Fibroblast of the aortic adventitia (primary cell): Measurements from ENCODE around the gene AXDND1. TPM values are rescaled to one million over a fixed set of nuclear protein-coding genes. Genes with fewer than 3 reads are reported as not detected.

Experiments
- DNase-seq: peaks from one replicate; pipeline ENCODE4 v3.0.0-alpha.2; 2010; ENCODE audit warnings: low read depth
- H3K4me3 ChIP-seq: 2 replicates; pipeline ENCODE4 v1.5.1; 2011; ENCODE audit warnings: low read depth, mild to moderate bottlenecking, control low read depth, low read length, moderate library complexity
- CTCF ChIP-seq: IDR thresholded peaks from 2 replicates; pipeline ENCODE4 v1.5.1; 2011; ENCODE audit warnings: mild to moderate bottlenecking, low read length, control low read depth, inconsistent platforms; ENCODE audit not compliant: insufficient read depth
- total RNA-seq: library from RNA; depleted of rRNA; stranded (reverse); fragments of >200 nt; gene quantifications from 2 replicates; pipeline ENCODE4 v1.2.3, GENCODE V29; 2012; ENCODE audit warnings: low replicate concordance

The AXDND1 gene
- total RNA-seq, 1 donor = 0.36 TPM

DNA sequence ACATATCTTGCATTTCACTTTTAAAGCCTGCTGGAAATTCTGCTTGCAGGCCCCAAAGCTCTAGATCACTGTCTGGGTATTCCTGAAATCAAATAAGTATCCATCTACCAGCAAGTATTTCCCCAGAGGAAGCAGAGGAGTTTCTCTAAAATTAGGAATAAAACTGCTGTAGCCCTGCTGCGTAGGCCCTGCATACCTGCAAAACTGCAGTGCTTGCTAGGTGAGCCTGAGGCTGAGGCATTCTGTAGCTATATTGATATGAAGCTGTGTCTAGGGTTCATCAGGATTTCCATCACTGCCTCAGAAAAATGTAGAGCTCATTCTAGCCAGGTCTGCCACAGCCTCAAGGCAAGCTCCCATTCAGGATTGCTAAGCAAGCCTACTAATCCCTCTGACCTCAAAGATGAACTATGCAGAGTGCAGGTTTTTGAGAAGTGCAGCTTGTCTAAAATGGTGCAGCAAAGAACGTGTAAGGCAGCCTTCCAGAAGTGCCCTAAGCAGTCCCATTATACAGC is 181.3 kb downstream of the AXDND1 start:
- DNase-seq = no peak
- no peak for TF ChIP-seq CTCF
- no peak overlapping the region for H3K4me3 ChIP-seq

GRCh38 chr1:179548666-179549367 is 183.0 kb downstream of the AXDND1 start:
- DNase-seq = no peak
- no peak for TF ChIP-seq CTCF
- no peak overlapping the region for H3K4me3 ChIP-seq

- no peak for TF ChIP-seq CTCF
- DNase-seq = no peak
- H3K4me3 ChIP-seq = no peak overlapping the region
Measured at GRCh38 chr1:179549368-179549700, 183.6 kb downstream of the AXDND1 start.

DNA sequence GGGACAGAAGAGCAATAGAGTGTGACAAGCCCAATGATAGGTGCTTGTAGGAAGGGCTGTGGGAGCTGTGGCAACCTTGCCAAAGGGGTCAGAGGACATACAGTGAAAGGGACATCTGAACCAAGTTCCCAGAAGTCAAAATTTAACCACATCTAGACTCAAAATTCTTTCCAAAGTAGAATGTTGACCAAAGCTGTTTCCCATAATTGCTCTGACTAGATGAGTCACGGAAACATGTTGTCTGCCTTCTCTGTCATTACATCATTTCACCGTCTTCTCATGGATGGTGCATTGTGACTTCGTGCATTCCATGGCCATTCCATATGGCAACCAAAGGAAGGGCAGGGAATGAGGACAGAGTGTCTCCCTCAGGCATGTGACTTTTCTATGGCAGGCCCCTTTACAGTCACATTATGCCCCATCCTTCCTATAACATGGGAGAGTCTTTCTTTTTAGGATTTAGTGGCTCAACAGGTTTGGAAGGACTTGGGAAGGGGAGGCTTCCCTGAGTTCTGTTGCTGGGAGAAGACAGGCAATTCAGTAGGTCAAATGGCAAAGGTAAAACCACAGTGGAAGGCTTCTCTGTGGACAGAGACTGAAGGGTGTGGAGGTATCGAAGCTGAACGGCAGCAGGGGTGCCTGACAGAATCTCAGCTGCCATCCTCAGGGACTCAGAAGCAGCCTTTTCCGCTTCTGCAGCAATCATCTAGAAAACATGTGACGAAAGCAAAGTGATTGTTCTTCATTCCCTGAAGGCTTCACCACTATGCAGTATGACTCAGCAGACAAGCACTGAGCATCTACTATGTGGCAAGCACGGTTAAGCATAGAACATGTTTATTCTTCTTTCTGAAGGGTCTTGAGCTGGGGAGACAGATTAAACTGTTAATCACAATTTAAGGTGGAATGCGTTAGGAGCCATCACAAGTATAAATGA is 185.2 kb downstream of the AXDND1 start:
- DNase-seq = peak; percentile 65
- no peak for TF ChIP-seq CTCF
- H3K4me3 ChIP-seq = no peak overlapping the region

GRCh38 chr1:179554427-179554826 is 188.7 kb downstream of the AXDND1 start:
- H3K4me3 ChIP-seq = no peak overlapping the region
- TF ChIP-seq CTCF = no peak
- no peak for DNase-seq

- TF ChIP-seq CTCF = no peak
- no peak overlapping the region for H3K4me3 ChIP-seq
- no peak for DNase-seq
Measured at GRCh38 chr1:179558078-179558477, 192.3 kb downstream of the AXDND1 start.
